Liver (tissue), 9 donors: Measurements from ENCODE around the gene COL10A1. TPM values are rescaled to one million over a fixed set of nuclear protein-coding genes. Genes with fewer than 3 reads are reported as not detected.

ENCODE experiments used
- DNase-seq: peaks from one replicate; pipeline ENCODE4 v3.0.0-alpha.2; 2017; ENCODE audit warnings: low spot score
- H3K27ac ChIP-seq, 2 donors: one replicate each; pipeline ENCODE4 v1.7.0; 2013; ENCODE audit warnings: inconsistent platforms in 2 of 2, low read length in 2 of 2, control low read depth in 1 of 2, low read depth in 1 of 2, mild to moderate bottlenecking in 1 of 2
- H3K27me3 ChIP-seq, 4 donors: one replicate each; pipeline versions ENCODE4 v1.6.1 to v1.7.0; 2013; ENCODE audit warnings: low read length in 3 of 4, inconsistent platforms in 1 of 4, mild to moderate bottlenecking in 1 of 4, moderate library complexity in 1 of 4; ENCODE audit not compliant: control insufficient read depth in 4 of 4, insufficient read depth in 4 of 4
- H3K36me3 ChIP-seq, 4 donors: one replicate each; pipeline versions ENCODE4 v1.6.1 to v1.7.0; 2013; ENCODE audit warnings: low read length in 3 of 4, mild to moderate bottlenecking in 3 of 4, low read depth in 1 of 4, moderate library complexity in 1 of 4; ENCODE audit not compliant: control insufficient read depth in 4 of 4, insufficient read depth in 3 of 4
- H3K4me1 ChIP-seq, 4 donors: one replicate each; pipeline versions ENCODE4 v1.6.1 to v1.7.0; 2013; ENCODE audit warnings: low read length in 3 of 4, mild to moderate bottlenecking in 3 of 4, moderate library complexity in 1 of 4; ENCODE audit not compliant: control insufficient read depth in 4 of 4, insufficient read depth in 4 of 4
- H3K4me3 ChIP-seq, 3 donors: one replicate each; pipeline versions ENCODE4 v1.6.1 to v1.7.0; 2013; ENCODE audit warnings: low read length in 3 of 3, control low read depth in 1 of 3, low read depth in 1 of 3, mild to moderate bottlenecking in 1 of 3
- H3K9ac ChIP-seq, 2 donors: one replicate each; pipeline ENCODE4 v1.7.0; 2013; ENCODE audit warnings: low read length in 2 of 2, mild to moderate bottlenecking in 2 of 2, moderate library complexity in 2 of 2, control low read depth in 1 of 2, low read depth in 1 of 2
- H3K9me3 ChIP-seq, 4 donors: one replicate each; pipeline versions ENCODE4 v1.6.1 to v1.7.0; 2013; ENCODE audit warnings: low read length in 3 of 4; ENCODE audit not compliant: control insufficient read depth in 4 of 4
- EGR1 ChIP-seq, 2 donors: IDR thresholded peaks; 2 replicates each; pipeline ENCODE4 v1.6.1; 2016 to 2018; ENCODE audit warnings: antibody characterized with exemption in 2 of 2, low read depth in 2 of 2
- FOXA2 ChIP-seq: IDR thresholded peaks from 2 replicates; pipeline ENCODE4 v1.6.1; 2016; ENCODE audit warnings: antibody characterized with exemption
- GABPA ChIP-seq, 2 donors: IDR thresholded peaks in 1 of 2; conservative IDR thresholded peaks in 1 of 2; 2 replicates each; pipeline ENCODE4 v1.6.1; 2016; ENCODE audit warnings: antibody characterized with exemption in 2 of 2, mild to moderate bottlenecking in 1 of 2, moderate library complexity in 1 of 2
- HNF4A ChIP-seq, 2 donors: conservative IDR thresholded peaks; 2 replicates each; pipeline ENCODE4 v1.6.1; 2016; ENCODE audit warnings: antibody characterized with exemption in 2 of 2, mild to moderate bottlenecking in 2 of 2
- HNF4G ChIP-seq: IDR thresholded peaks from 2 replicates; pipeline ENCODE4 v1.6.1; 2016; ENCODE audit warnings: antibody characterized with exemption
- JUND ChIP-seq, 2 donors: IDR thresholded peaks; 2 replicates each; pipeline ENCODE4 v1.6.1; 2016; ENCODE audit warnings: antibody characterized with exemption in 2 of 2
- RAD21 ChIP-seq, 2 donors: IDR thresholded peaks; 2 replicates each; pipeline ENCODE4 v1.6.1; 2016; ENCODE audit warnings: antibody characterized with exemption in 2 of 2, mild to moderate bottlenecking in 2 of 2
- RXRA ChIP-seq, 2 donors: IDR thresholded peaks; 2 replicates each; pipeline ENCODE4 v1.6.1; 2017 to 2018; ENCODE audit warnings: antibody characterized with exemption in 2 of 2, mild to moderate bottlenecking in 1 of 2
- SP1 ChIP-seq: IDR thresholded peaks from 2 replicates; pipeline ENCODE4 v1.6.1; 2018; ENCODE audit warnings: antibody characterized with exemption, mild to moderate bottlenecking
- TAF1 ChIP-seq: conservative IDR thresholded peaks from 2 replicates; pipeline ENCODE4 v1.6.1; 2016; ENCODE audit warnings: antibody characterized with exemption, mild to moderate bottlenecking
- YY1 ChIP-seq: IDR thresholded peaks from 2 replicates; pipeline ENCODE4 v1.6.1; 2016; ENCODE audit warnings: antibody characterized with exemption, mild to moderate bottlenecking
- WGBS: extraction: QIAGEN DNeasy Blood & Tissue Kit; methylation state at CpG from one replicate; pipeline ENCODE4 v1.1.7; 2013; 5-methylcytosine and 5-hydroxymethylcytosine counted together
- polyA plus RNA-seq, 2 donors: library from polyadenylated mRNA; stranded (reverse) in 1 of 2; unstranded in 1 of 2; fragments of 200-250 nt in 1 of 2; fragments of >200 nt in 1 of 2; fragmentation: Nextera tagmentation in 1 of 2; extraction: Ambion mirVana in 1 of 2; gene quantifications; one replicate each; pipeline versions ENCODE4 v1.2.1 to v1.2.3, GENCODE V29; 2013 to 2015
- total RNA-seq, 2 donors: library from RNA; depleted of rRNA; stranded (reverse); fragments of >200 nt; gene quantifications; one replicate each; pipeline ENCODE4 v1.2.3, GENCODE V29; 2014
- TF ChIP-seq, protein P1 (sequence below): IDR thresholded peaks from 2 replicates; pipeline ENCODE4 v1.6.1; 2016; ENCODE audit warnings: antibody characterized with exemption
- TF ChIP-seq, protein P2 (sequence below): fragments of 150-350 bp; IDR thresholded peaks from 2 replicates; pipeline ENCODE4 v1.5.1; 2017; ENCODE audit warnings: improper control_type of control experiment, low read depth, low read length; ENCODE audit not compliant: missing input control
- TF ChIP-seq, protein P3 (sequence below): IDR thresholded peaks from 2 replicates; pipeline ENCODE4 v1.6.1; 2016; ENCODE audit warnings: antibody characterized with exemption
- TF ChIP-seq, protein P4 (sequence below): IDR thresholded peaks from 2 replicates; pipeline ENCODE4 v1.6.1; 2016; ENCODE audit warnings: antibody characterized with exemption
- TF ChIP-seq, protein P5 (sequence below): IDR thresholded peaks from 2 replicates; pipeline ENCODE4 v1.6.1; 2016; ENCODE audit warnings: antibody characterized with exemption, mild to moderate bottlenecking
- donor health status: healthy.
- donor health status: healthy.
- donor health status: healthy.
- donor health status: healthy.
- donor health status: healthy.

COL10A1 gene
- total and polyA plus RNA-seq, 4 donors = 0.01 to 0.15 TPM; not detected in 2

DNA sequence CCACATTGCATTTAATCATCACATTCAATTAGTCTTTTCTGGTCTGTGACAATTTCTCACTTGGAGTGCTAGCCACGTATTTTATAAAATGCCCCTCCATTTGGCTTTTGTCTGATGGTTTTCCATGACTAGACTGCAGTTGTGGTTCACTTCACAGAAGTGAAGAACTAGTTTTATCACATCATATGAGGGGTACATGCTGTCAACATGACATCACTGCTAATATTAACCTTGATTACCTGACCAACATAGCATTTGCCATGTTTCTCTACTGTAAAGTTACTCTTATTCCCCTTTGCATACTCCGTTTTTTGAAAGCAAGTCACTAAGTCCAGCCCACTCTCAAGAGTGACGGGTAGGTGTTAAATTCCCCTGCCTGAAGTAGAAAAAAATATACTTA lies 48.0 kb upstream of the COL10A1 start (continued):
- TF ChIP-seq HNF4G = no peak
- no peak for TF ChIP-seq GABPA (IDR thresholded peaks at IDR 0.05 in 1 of 2, conservative IDR thresholded peaks at IDR 0.05 in 1 of 2)
- TF ChIP-seq, protein P1, sequence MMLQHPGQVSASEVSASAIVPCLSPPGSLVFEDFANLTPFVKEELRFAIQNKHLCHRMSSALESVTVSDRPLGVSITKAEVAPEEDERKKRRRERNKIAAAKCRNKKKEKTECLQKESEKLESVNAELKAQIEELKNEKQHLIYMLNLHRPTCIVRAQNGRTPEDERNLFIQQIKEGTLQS = no peak
- no peak for TF ChIP-seq TAF1

DNA sequence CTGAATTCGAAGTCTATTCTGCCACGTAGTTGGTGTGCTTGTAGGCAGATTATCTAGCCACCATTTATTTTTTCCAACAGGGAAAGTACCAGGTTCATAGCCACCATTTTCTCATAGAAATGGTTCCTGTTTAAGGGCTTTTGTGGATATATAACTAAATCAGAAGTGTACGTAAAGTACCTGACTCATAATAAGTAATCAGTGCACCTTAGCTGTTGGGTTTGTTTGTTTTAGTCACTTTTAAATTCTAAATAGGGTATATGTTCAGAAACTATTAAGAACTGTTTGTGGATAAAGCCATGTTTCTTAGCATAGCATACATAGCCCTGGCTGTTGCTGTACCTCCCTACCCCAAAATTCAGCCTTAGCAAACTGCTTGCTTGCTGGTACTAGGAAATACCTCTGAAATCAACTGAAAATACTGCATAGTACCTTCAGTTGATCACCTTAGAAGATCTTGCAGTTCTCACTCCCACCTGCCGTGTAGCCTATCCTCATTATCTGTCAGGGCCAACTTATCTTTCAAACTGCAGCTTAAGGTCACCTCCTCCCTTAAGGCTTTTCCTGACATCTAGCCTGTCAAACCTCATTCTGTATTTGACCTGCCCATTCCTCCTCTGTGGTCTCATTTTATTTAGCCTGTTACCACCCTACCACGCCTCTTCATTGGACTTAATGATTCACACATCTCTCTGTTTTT lies 44.6 kb upstream of the COL10A1 start:
- Histone ChIP-seq H3K27ac (no peak overlapping the region), H3K9ac (no peak overlapping the region), H3K9me3 (no peaks in the 10 kb centered on the region), H3K36me3 (peaks cover 0 to 3% (median 2%) of the 10 kb centered on the region in 4 donors), H3K27me3 (no peaks in the 10 kb centered on the region), H3K4me1 (no peaks in the 10 kb centered on the region), H3K4me3 (no peak overlapping the region)
- no peak for DNase-seq
- TF ChIP-seq, protein P1 = no peak
- TF ChIP-seq TAF1 = no peak
- TF ChIP-seq FOXA2 = no peak
- TF ChIP-seq GABPA (IDR thresholded peaks at IDR 0.05 in 1 of 2, conservative IDR thresholded peaks at IDR 0.05 in 1 of 2) = no peak
- TF ChIP-seq, protein P2, sequence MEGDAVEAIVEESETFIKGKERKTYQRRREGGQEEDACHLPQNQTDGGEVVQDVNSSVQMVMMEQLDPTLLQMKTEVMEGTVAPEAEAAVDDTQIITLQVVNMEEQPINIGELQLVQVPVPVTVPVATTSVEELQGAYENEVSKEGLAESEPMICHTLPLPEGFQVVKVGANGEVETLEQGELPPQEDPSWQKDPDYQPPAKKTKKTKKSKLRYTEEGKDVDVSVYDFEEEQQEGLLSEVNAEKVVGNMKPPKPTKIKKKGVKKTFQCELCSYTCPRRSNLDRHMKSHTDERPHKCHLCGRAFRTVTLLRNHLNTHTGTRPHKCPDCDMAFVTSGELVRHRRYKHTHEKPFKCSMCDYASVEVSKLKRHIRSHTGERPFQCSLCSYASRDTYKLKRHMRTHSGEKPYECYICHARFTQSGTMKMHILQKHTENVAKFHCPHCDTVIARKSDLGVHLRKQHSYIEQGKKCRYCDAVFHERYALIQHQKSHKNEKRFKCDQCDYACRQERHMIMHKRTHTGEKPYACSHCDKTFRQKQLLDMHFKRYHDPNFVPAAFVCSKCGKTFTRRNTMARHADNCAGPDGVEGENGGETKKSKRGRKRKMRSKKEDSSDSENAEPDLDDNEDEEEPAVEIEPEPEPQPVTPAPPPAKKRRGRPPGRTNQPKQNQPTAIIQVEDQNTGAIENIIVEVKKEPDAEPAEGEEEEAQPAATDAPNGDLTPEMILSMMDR = no peak
- no peak for TF ChIP-seq HNF4G
- TF ChIP-seq, protein P3, sequence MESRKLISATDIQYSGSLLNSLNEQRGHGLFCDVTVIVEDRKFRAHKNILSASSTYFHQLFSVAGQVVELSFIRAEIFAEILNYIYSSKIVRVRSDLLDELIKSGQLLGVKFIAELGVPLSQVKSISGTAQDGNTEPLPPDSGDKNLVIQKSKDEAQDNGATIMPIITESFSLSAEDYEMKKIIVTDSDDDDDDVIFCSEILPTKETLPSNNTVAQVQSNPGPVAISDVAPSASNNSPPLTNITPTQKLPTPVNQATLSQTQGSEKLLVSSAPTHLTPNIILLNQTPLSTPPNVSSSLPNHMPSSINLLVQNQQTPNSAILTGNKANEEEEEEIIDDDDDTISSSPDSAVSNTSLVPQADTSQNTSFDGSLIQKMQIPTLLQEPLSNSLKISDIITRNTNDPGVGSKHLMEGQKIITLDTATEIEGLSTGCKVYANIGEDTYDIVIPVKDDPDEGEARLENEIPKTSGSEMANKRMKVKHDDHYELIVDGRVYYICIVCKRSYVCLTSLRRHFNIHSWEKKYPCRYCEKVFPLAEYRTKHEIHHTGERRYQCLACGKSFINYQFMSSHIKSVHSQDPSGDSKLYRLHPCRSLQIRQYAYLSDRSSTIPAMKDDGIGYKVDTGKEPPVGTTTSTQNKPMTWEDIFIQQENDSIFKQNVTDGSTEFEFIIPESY = no peak
- TF ChIP-seq RXRA (IDR thresholded peaks at IDR 0.05) = no peak
- 95% methylated on average over 5 of the region's 5 CpGs for WGBS

DNA sequence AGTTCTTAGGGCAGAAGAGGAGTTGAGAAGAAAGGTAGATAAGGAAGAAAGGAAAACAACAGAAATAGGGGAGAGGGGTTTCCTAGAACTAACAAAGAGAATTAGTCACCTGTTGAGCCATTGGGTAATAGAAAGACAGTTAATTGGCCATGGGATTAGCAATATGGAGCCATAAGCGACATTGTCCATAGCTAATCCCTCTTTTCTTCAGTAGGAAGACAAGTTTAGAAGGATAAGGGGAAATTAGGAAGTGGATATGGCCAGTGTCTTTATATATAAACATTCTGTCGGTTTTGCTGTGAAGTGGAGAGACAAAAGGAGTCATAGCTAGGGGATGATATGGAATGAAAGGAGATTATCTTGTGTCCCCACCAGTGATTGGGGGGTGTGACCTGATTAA lies 43.9 kb upstream of the COL10A1 start:
- H3K9ac ChIP-seq = no peak overlapping the region
- DNase-seq = no peak
- no peak overlapping the region for H3K4me3 ChIP-seq
- H3K27ac ChIP-seq = no peak overlapping the region
- H3K4me1 ChIP-seq = no peaks in the 10 kb centered on the region
- no peaks in the 10 kb centered on the region for H3K9me3 ChIP-seq
- peaks cover 0 to 1% (median under 1%) of the 10 kb centered on the region in 4 donors for H3K36me3 ChIP-seq
- no peaks in the 10 kb centered on the region for H3K27me3 ChIP-seq
- WGBS = 90% methylated on average over 2 of the region's 2 CpGs
- no peak for TF ChIP-seq HNF4A (conservative IDR thresholded peaks at IDR 0.05)
- TF ChIP-seq, protein P4, sequence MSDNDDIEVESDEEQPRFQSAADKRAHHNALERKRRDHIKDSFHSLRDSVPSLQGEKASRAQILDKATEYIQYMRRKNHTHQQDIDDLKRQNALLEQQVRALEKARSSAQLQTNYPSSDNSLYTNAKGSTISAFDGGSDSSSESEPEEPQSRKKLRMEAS = no peak
- TF ChIP-seq YY1 = no peak
- no peak for TF ChIP-seq JUND (IDR thresholded peaks at IDR 0.05)
- TF ChIP-seq RXRA (IDR thresholded peaks at IDR 0.05) = no peak
- TF ChIP-seq HNF4G = no peak
- TF ChIP-seq, protein P5, sequence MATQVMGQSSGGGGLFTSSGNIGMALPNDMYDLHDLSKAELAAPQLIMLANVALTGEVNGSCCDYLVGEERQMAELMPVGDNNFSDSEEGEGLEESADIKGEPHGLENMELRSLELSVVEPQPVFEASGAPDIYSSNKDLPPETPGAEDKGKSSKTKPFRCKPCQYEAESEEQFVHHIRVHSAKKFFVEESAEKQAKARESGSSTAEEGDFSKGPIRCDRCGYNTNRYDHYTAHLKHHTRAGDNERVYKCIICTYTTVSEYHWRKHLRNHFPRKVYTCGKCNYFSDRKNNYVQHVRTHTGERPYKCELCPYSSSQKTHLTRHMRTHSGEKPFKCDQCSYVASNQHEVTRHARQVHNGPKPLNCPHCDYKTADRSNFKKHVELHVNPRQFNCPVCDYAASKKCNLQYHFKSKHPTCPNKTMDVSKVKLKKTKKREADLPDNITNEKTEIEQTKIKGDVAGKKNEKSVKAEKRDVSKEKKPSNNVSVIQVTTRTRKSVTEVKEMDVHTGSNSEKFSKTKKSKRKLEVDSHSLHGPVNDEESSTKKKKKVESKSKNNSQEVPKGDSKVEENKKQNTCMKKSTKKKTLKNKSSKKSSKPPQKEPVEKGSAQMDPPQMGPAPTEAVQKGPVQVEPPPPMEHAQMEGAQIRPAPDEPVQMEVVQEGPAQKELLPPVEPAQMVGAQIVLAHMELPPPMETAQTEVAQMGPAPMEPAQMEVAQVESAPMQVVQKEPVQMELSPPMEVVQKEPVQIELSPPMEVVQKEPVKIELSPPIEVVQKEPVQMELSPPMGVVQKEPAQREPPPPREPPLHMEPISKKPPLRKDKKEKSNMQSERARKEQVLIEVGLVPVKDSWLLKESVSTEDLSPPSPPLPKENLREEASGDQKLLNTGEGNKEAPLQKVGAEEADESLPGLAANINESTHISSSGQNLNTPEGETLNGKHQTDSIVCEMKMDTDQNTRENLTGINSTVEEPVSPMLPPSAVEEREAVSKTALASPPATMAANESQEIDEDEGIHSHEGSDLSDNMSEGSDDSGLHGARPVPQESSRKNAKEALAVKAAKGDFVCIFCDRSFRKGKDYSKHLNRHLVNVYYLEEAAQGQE = no peak
- TF ChIP-seq GABPA (IDR thresholded peaks at IDR 0.05 in 1 of 2, conservative IDR thresholded peaks at IDR 0.05 in 1 of 2) = no peak
- TF ChIP-seq, protein P1 = no peak
- TF ChIP-seq, protein P3 = no peak
- TF ChIP-seq EGR1 (IDR thresholded peaks at IDR 0.05; ENCODE audit: low read depth in 2 of 2) = no peak
- no peak for TF ChIP-seq SP1
- no peak for TF ChIP-seq FOXA2
- no peak for TF ChIP-seq TAF1
- no peak for TF ChIP-seq RAD21 (IDR thresholded peaks at IDR 0.05)
